ENCODE measurements around the gene CALM1.

DNA sequence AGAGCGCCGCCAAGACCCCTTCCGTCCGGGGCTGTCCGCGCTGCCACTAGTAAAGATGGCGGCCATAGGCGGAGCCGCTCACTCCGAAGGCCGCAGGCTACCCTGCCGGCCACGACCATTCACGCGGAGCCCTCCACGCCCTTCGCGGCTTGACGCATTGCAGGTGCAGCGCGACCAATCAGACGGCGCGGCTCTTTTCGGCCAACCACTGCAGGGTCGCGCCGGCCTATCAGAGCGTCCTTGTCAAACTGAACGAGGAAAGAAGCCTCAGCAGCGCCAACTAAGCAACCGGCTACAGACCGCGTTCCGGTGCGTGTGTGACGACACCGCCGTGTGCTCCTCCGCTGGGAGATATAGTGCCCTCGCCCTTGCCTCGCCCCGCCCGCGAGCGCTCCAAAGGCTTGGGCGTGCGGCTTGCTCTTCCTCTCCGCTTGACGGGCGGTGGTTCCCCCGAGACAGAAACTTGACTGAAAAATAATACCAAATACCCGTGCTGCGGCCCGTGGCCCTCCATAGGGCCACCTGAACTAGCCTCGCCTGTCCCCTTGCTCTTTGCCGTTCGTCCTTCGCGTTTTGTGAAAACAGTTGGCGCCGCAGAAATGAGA is 13.6 kb upstream of the CALM1 start:
- peak; percentile 90 for TF ChIP-seq POLR2A (IDR thresholded peaks at IDR 0.05; ENCODE audit: low read depth, low read length)
- TF ChIP-seq POLR2AphosphoS5 (IDR thresholded peaks at IDR 0.05; ENCODE audit: low read depth, low read length): peak; percentile 89

Data from GM12892 (cell line).